ENCODE measurements around the gene PDE6G.

GRCh38 chr17:81615401-81615930, 40.9 kb downstream of the PDE6G start:
- no peak for TF ChIP-seq CTCF (IDR thresholded peaks at IDR 0.05; ENCODE audit: low read depth, low read length, missing input control)
- no peak for TF ChIP-seq RAD21 (IDR thresholded peaks at IDR 0.05)
- no peak for TF ChIP-seq REST (IDR thresholded peaks at IDR 0.05)
- TF ChIP-seq JUND (IDR thresholded peaks at IDR 0.05), result no peak
- TF ChIP-seq EGR1 (IDR thresholded peaks at IDR 0.05; ENCODE audit: low read depth in 2 of 2), result no peak
- no peak for TF ChIP-seq ATF3 (IDR thresholded peaks at IDR 0.05)
